Muscle layer of duodenum (tissue), 2 donors: Measurements from ENCODE around the gene GSTA5.
"Not testable (repeated sequence)": the region's sequence is repeated elsewhere in the genome, so short reads cannot be mapped to it uniquely, and the experiment has no call there.

Source experiments
- H3K27ac ChIP-seq: one replicate; pipeline ENCODE4 v1.7.0; 2013; ENCODE audit warnings: mild to moderate bottlenecking, low read length
- H3K27me3 ChIP-seq: one replicate; pipeline ENCODE4 v1.7.0; 2013; ENCODE audit warnings: low read depth, mild to moderate bottlenecking, control low read depth, low read length
- H3K36me3 ChIP-seq, 2 donors: one replicate each; pipeline ENCODE4 v1.7.0; 2013; ENCODE audit warnings: low read length in 2 of 2, control low read depth in 1 of 2, mild to moderate bottlenecking in 1 of 2; ENCODE audit not compliant: insufficient read depth in 2 of 2, control insufficient read depth in 1 of 2
- H3K4me1 ChIP-seq, 2 donors: one replicate each; pipeline ENCODE4 v1.7.0; 2013; ENCODE audit warnings: low read length in 2 of 2, mild to moderate bottlenecking in 2 of 2, control low read depth in 1 of 2, moderate library complexity in 1 of 2; ENCODE audit not compliant: insufficient read depth in 2 of 2, control insufficient read depth in 1 of 2
- H3K4me3 ChIP-seq, 2 donors: one replicate each; pipeline ENCODE4 v1.7.0; 2013; ENCODE audit warnings: low read length in 2 of 2, low read depth in 1 of 2, mild to moderate bottlenecking in 1 of 2
- H3K9me3 ChIP-seq, 2 donors: one replicate each; pipeline ENCODE4 v1.7.0; 2013; ENCODE audit warnings: low read length in 2 of 2, control low read depth in 1 of 2, mild to moderate bottlenecking in 1 of 2; ENCODE audit not compliant: control insufficient read depth in 1 of 2
- donor health status: healthy.

GSTA5 gene

GRCh38 chr6:52809777-52810176, 30.8 kb downstream of the GSTA5 start:
- H3K4me3 ChIP-seq, H3K27me3 ChIP-seq, H3K36me3 ChIP-seq, H3K9me3 ChIP-seq, H3K27ac ChIP-seq, H3K4me1 ChIP-seq: not testable (repeated sequence)

GRCh38 chr6:52808660-52809059, 32.0 kb downstream of the GSTA5 start:
- Histone ChIP-seq H3K4me1 (no peaks in the 10 kb centered on the region), H3K4me3 (no peak overlapping the region), H3K27ac (no peak overlapping the region), H3K27me3 (no peaks in the 10 kb centered on the region), H3K36me3 (no peaks in the 10 kb centered on the region), H3K9me3 (no peaks in the 10 kb centered on the region)

- H3K9me3 ChIP-seq, H3K4me3 ChIP-seq, H3K27ac ChIP-seq, H3K4me1 ChIP-seq, H3K36me3 ChIP-seq, H3K27me3 ChIP-seq: not testable (repeated sequence)
Measured at GRCh38 chr6:52803668-52804255, 36.9 kb downstream of the GSTA5 start, which contains the start of gene GSTA1. Gene GSTA1, minus strand, starts transcription at chr6:52803816. Its CDS starts 4,549 bp downstream, at chr6:52799267.

- Histone ChIP-seq H3K36me3 (no peaks in the 10 kb centered on the region), H3K4me3 (no peak overlapping the region), H3K27ac (no peak overlapping the region), H3K4me1 (no peaks in the 10 kb centered on the region), H3K27me3 (no peaks in the 10 kb centered on the region), H3K9me3 (no peaks in the 10 kb centered on the region)
Measured at GRCh38 chr6:52802806-52803205, 37.8 kb downstream of the GSTA5 start.

- no peaks in the 10 kb centered on the region for H3K27me3 ChIP-seq
- H3K4me1 ChIP-seq = no peaks in the 10 kb centered on the region
- H3K27ac ChIP-seq = no peak overlapping the region
- H3K36me3 ChIP-seq = no peaks in the 10 kb centered on the region
- H3K4me3 ChIP-seq = no peak overlapping the region
- no peaks in the 10 kb centered on the region for H3K9me3 ChIP-seq
Measured at GRCh38 chr6:52801188-52801841, 39.3 kb downstream of the GSTA5 start.

- H3K4me3 ChIP-seq, H3K9me3 ChIP-seq, H3K27ac ChIP-seq, H3K27me3 ChIP-seq, H3K36me3 ChIP-seq, H3K4me1 ChIP-seq: not testable (repeated sequence)
Measured at GRCh38 chr6:52799272-52799671, 41.3 kb downstream of the GSTA5 start.

- H3K27ac ChIP-seq, H3K27me3 ChIP-seq, H3K4me1 ChIP-seq, H3K36me3 ChIP-seq, H3K4me3 ChIP-seq, H3K9me3 ChIP-seq: not testable (repeated sequence)
Measured at GRCh38 chr6:52794366-52794765, 46.2 kb downstream of the GSTA5 start.

- no peaks in the 10 kb centered on the region for H3K36me3 ChIP-seq
- no peaks in the 10 kb centered on the region for H3K27me3 ChIP-seq
- no peaks in the 10 kb centered on the region for H3K4me1 ChIP-seq
- H3K9me3 ChIP-seq = no peaks in the 10 kb centered on the region
- H3K4me3 ChIP-seq = no peak overlapping the region
- no peak overlapping the region for H3K27ac ChIP-seq
Measured at GRCh38 chr6:52790861-52791260, 49.8 kb downstream of the GSTA5 start.

GRCh38 chr6:52789658-52790057, 51.0 kb downstream of the GSTA5 start:
- H3K4me3 ChIP-seq, H3K4me1 ChIP-seq, H3K27ac ChIP-seq, H3K9me3 ChIP-seq, H3K36me3 ChIP-seq, H3K27me3 ChIP-seq: not testable (repeated sequence)

GRCh38 chr6:52788478-52788877, 52.1 kb downstream of the GSTA5 start:
- no peaks in the 10 kb centered on the region for H3K4me1 ChIP-seq
- no peaks in the 10 kb centered on the region for H3K36me3 ChIP-seq
- no peaks in the 10 kb centered on the region for H3K27me3 ChIP-seq
- no peak overlapping the region for H3K27ac ChIP-seq
- no peaks in the 10 kb centered on the region for H3K9me3 ChIP-seq
- H3K4me3 ChIP-seq = no peak overlapping the region

- H3K4me3 ChIP-seq = no peak overlapping the region
- no peaks in the 10 kb centered on the region for H3K9me3 ChIP-seq
- no peaks in the 10 kb centered on the region for H3K4me1 ChIP-seq
- H3K36me3 ChIP-seq = no peaks in the 10 kb centered on the region
- H3K27me3 ChIP-seq = no peaks in the 10 kb centered on the region
- no peak overlapping the region for H3K27ac ChIP-seq
Measured at GRCh38 chr6:52787917-52788316, 52.7 kb downstream of the GSTA5 start.
